OCI-LY3 (cell line): ENCODE data around the gene CASP7.

Source experiments
- EZH2phosphoT487 ChIP-seq: fragments of 200-600 bp; shearing (Covaris generic); IDR thresholded peaks from 2 replicates; pipeline ENCODE4 v1.6.1; 2018; ENCODE audit warnings: antibody characterized with exemption, mixed run types, low read depth
- TF ChIP-seq, protein P1 (sequence below): fragments of 200-600, 300-600 bp; sonication (generic); IDR thresholded peaks from 2 replicates; pipeline ENCODE4 v1.5.1; 2014; ENCODE audit warnings: antibody characterized with exemption, low read length, low read depth

- TF ChIP-seq, protein P1, sequence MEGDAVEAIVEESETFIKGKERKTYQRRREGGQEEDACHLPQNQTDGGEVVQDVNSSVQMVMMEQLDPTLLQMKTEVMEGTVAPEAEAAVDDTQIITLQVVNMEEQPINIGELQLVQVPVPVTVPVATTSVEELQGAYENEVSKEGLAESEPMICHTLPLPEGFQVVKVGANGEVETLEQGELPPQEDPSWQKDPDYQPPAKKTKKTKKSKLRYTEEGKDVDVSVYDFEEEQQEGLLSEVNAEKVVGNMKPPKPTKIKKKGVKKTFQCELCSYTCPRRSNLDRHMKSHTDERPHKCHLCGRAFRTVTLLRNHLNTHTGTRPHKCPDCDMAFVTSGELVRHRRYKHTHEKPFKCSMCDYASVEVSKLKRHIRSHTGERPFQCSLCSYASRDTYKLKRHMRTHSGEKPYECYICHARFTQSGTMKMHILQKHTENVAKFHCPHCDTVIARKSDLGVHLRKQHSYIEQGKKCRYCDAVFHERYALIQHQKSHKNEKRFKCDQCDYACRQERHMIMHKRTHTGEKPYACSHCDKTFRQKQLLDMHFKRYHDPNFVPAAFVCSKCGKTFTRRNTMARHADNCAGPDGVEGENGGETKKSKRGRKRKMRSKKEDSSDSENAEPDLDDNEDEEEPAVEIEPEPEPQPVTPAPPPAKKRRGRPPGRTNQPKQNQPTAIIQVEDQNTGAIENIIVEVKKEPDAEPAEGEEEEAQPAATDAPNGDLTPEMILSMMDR: no peak
- TF ChIP-seq EZH2phosphoT487: no peak
These were observed 29.6 kb downstream of the CASP7 start for GRCh38 chr10:113709221-113709838.
